D721Med (cell line): ENCODE data around the gene CDH5.

Experiments
- DNase-seq: peaks from one replicate; pipeline ENCODE4 v3.0.0; 2011; ENCODE audit warnings: low spot score; ENCODE audit not compliant: insufficient read length
- FAIRE-seq: peaks from 2 replicates; lab custom pipeline; 2011; peaks lifted over from hg19 to GRCh38; lab: Jason Lieb, UNC
- CTCF ChIP-seq: IDR thresholded peaks from 2 replicates; pipeline ENCODE4 v1.5.1; 2012; ENCODE audit warnings: mild to moderate bottlenecking, control low read depth; ENCODE audit not compliant: insufficient read depth; ENCODE audit errors: missing control alignments

CDH5 gene

GRCh38 chr16:66361604-66362135 lies 4.8 kb upstream of the CDH5 start:
- no peak for TF ChIP-seq CTCF
- FAIRE-seq: no peak
- DNase-seq: no peak

GRCh38 chr16:66363211-66363777 lies 3.2 kb upstream of the CDH5 start:
- no peak for FAIRE-seq
- TF ChIP-seq CTCF: no peak

GRCh38 chr16:66364117-66364958 lies 2.2 kb upstream of the CDH5 start:
- no peak for DNase-seq
- no peak for FAIRE-seq
- no peak for TF ChIP-seq CTCF

More at GRCh38 chr16:66363211-66363777, 3.2 kb upstream of the CDH5 start:
- no peak for DNase-seq

- no peak for FAIRE-seq
- DNase-seq: no peak
- TF ChIP-seq CTCF: no peak
These were observed 1.6 kb upstream of the CDH5 start for GRCh38 chr16:66364959-66365306.

- no peak for TF ChIP-seq CTCF
- no peak for FAIRE-seq
- no peak for DNase-seq
These were observed 840 bp upstream of the CDH5 start for GRCh38 chr16:66365651-66366050.

- no peak for TF ChIP-seq CTCF
- FAIRE-seq: no peak
- no peak for DNase-seq
These were observed 1.7 kb downstream of the CDH5 start for GRCh38 chr16:66367968-66368891.
